Measurements from ENCODE around the gene HIVEP1. TPM values are rescaled to one million over a fixed set of nuclear protein-coding genes. Genes with fewer than 3 reads are reported as not detected.
A peak's percentile ranks its signal among the peaks of the same experiment; 100 is the strongest.

The HIVEP1 gene
- total RNA-seq, result 10 to 100 TPM; 22.9 to 48.5 (median 30.4) TPM

- Histone ChIP-seq H3K36me3 (peaks cover 0 to 12% (median 1%) of the 10 kb centered on the region in 4 donors), H3K27ac (peak within 1 kb of the TSS; percentile 95 to 98 (median 96)), H3K27me3 (no peaks in the 10 kb centered on the region), H3K4me3 (peak within 1 kb of the TSS; percentile 79 to 92 (median 88)), H3K9me3 (no peaks in the 10 kb centered on the region), H3K4me1 (peaks cover 22 to 30% (median 26%) of the 10 kb centered on the region in 4 donors)
- no peak for ATAC-seq (ENCODE audit: low FRiP score in 2 of 2)
- DNase-seq, result peak; percentile 31 to 92
- 2% methylated on average over 7 of the region's 78 CpGs; no CpG with 5 or more reads in 1 of the 2 donors for WGBS, 2 donors
- TF ChIP-seq POLR2AphosphoS5 (IDR thresholded peaks at IDR 0.05) (no peak), CTCF (IDR thresholded peaks at IDR 0.05) (peak in 1 of 6 experiments; percentile 6), POLR2A (IDR thresholded peaks at IDR 0.05) (peak in 1 of 4 donors; percentile 8), EP300 (IDR thresholded peaks at IDR 0.05) (no peak)
Observed at GRCh38 chr6:12012038-12012557, at the start of gene HIVEP1. Gene HIVEP1 (plus strand): TSS chr6:12012312. CDS start chr6:12015629, 3,317 bp downstream.

- H3K4me3 ChIP-seq, result no peak overlapping the region
- H3K9me3 ChIP-seq, result no peaks in the 10 kb centered on the region
- no peak for DNase-seq
- no peak for ATAC-seq (ENCODE audit: low FRiP score in 2 of 2)
- no peak overlapping the region for H3K27ac ChIP-seq
- H3K27me3 ChIP-seq, result no peaks in the 10 kb centered on the region
- peaks cover 0 to 4% (median under 1%) of the 10 kb centered on the region in 4 donors for H3K4me1 ChIP-seq
- WGBS, 2 donors, result 93 to 94% methylated on average over 3 of the region's 3 CpGs
- TF ChIP-seq EP300 (IDR thresholded peaks at IDR 0.05) (no peak), CTCF (IDR thresholded peaks at IDR 0.05) (no peak), POLR2AphosphoS5 (IDR thresholded peaks at IDR 0.05) (no peak), POLR2A (IDR thresholded peaks at IDR 0.05) (no peak)
- H3K36me3 ChIP-seq, result no peaks in the 10 kb centered on the region
Observed at GRCh38 chr6:11963756-11964500, 48.2 kb upstream of the HIVEP1 start.

GRCh38 chr6:11964729-11965335, 47.3 kb upstream of the HIVEP1 start:
- no peak for ATAC-seq (ENCODE audit: low FRiP score in 2 of 2)
- H3K4me3 ChIP-seq, result no peak overlapping the region
- WGBS, 2 donors, result 92 to 97% methylated on average over 3 of the region's 3 CpGs
- H3K27me3 ChIP-seq, result no peaks in the 10 kb centered on the region
- H3K36me3 ChIP-seq, result no peaks in the 10 kb centered on the region
- no peaks in the 10 kb centered on the region for H3K9me3 ChIP-seq
- H3K4me1 ChIP-seq, result peaks cover 0 to 7% (median 5%) of the 10 kb centered on the region in 4 donors
- TF ChIP-seq POLR2AphosphoS5 (IDR thresholded peaks at IDR 0.05), result no peak
- no peak for TF ChIP-seq EP300 (IDR thresholded peaks at IDR 0.05)
- TF ChIP-seq CTCF (IDR thresholded peaks at IDR 0.05), result no peak
- TF ChIP-seq POLR2A (IDR thresholded peaks at IDR 0.05), result no peak
- no peak overlapping the region for H3K27ac ChIP-seq
- DNase-seq, result no peak

GRCh38 chr6:11965499-11965898, 46.6 kb upstream of the HIVEP1 start:
- Histone ChIP-seq H3K4me1 (peaks cover 0 to 7% (median 5%) of the 10 kb centered on the region in 4 donors), H3K36me3 (no peaks in the 10 kb centered on the region), H3K27me3 (no peaks in the 10 kb centered on the region), H3K9me3 (no peaks in the 10 kb centered on the region), H3K4me3 (no peak overlapping the region), H3K27ac (no peak overlapping the region)
- DNase-seq, result no peak
- ATAC-seq (ENCODE audit: low FRiP score in 2 of 2), result no peak
- no peak for TF ChIP-seq EP300 (IDR thresholded peaks at IDR 0.05)
- TF ChIP-seq POLR2A (IDR thresholded peaks at IDR 0.05), result no peak
- no peak for TF ChIP-seq CTCF (IDR thresholded peaks at IDR 0.05)
- TF ChIP-seq POLR2AphosphoS5 (IDR thresholded peaks at IDR 0.05), result no peak
- 88 to 94% methylated on average over 2 of the region's 2 CpGs for WGBS, 2 donors

All from upper lobe of left lung (tissue), 6 donors.